Esophagus squamous epithelium (tissue), 5 donors: ENCODE results near the gene GANC. TPM values are rescaled to one million over a fixed set of nuclear protein-coding genes. Genes with fewer than 3 reads are reported as not detected.
"Not testable (repeated sequence)": the region's sequence is repeated elsewhere in the genome, so short reads cannot be mapped to it uniquely, and the experiment has no call there.

Experiments
- DNase-seq: peaks from one replicate; lab custom pipeline; 2025; lab: John Stamatoyannopoulos, UW
- H3K27ac ChIP-seq, 4 donors: fragments of 200-600 bp; sonication (generic); one replicate each; pipeline ENCODE4 v1.5.1; 2016 to 2019; ENCODE audit warnings: mild to moderate bottlenecking in 1 of 4
- H3K27me3 ChIP-seq, 4 donors: fragments of 200-600 bp; sonication (generic); 1 replicate in 3 of 4; 2 replicates in 1 of 4; pipeline versions ENCODE4 v1.5.1 to v1.6.0; 2017 to 2021; ENCODE audit warnings: antibody characterized with exemption in 1 of 4
- H3K36me3 ChIP-seq, 3 donors: fragments of 200-600 bp; sonication (generic); one replicate each; pipeline ENCODE4 v1.5.1; 2016 to 2019
- H3K4me1 ChIP-seq, 3 donors: fragments of 200-600 bp; sonication (generic); one replicate each; pipeline ENCODE4 v1.5.1; 2017 to 2019
- H3K4me3 ChIP-seq, 4 donors: fragments of 200-600 bp; sonication (generic); 1 replicate in 3 of 4; 2 replicates in 1 of 4; pipeline ENCODE4 v1.5.1; 2016 to 2019; ENCODE audit warnings: mild to moderate bottlenecking in 2 of 4, moderate library complexity in 1 of 4
- H3K9me3 ChIP-seq, 3 donors: fragments of 200-600 bp; sonication (generic); one replicate each; pipeline ENCODE4 v1.5.1; 2016 to 2019
- CTCF ChIP-seq, 6 experiments: fragments of 450-650 bp in 4 of 6; fragments of 200-600 bp in 2 of 6; sonication (generic) in 2 of 6; IDR thresholded peaks; one replicate each; pipeline ENCODE4 v1.5.1; 2016 to 2019; ENCODE audit warnings: antibody characterized with exemption in 6 of 6, mild to moderate bottlenecking in 4 of 6, moderate library complexity in 4 of 6
- POLR2A ChIP-seq, 4 donors: fragments of 450-650 bp; IDR thresholded peaks; one replicate each; pipeline ENCODE4 v1.6.1; 2017; ENCODE audit warnings: antibody characterized with exemption in 4 of 4, mild to moderate bottlenecking in 4 of 4, moderate library complexity in 3 of 4
- WGBS, 2 donors: methylation state at CpG; one replicate each; pipeline ENCODE4 v1.1.5; 2018; 5-methylcytosine and 5-hydroxymethylcytosine counted together
- intact Hi-C: fragments of 100-400 bp; cut with DNase I; formaldehyde crosslinking; loops from one replicate; pipeline ENCODE4 v1.15.0; 2022
- total RNA-seq, 4 donors: library from RNA; depleted of rRNA; stranded (reverse); fragments of >200 nt; gene quantifications; one replicate each; pipeline ENCODE4 v1.1.0, GENCODE V29; 2016
- donor health status: DM: yes; HTN: yes; CAD: no.

Gene GANC
- total RNA-seq, 4 donors from 2014 or later: 15.0 to 29.1 (median 21.9) TPM

DNA sequence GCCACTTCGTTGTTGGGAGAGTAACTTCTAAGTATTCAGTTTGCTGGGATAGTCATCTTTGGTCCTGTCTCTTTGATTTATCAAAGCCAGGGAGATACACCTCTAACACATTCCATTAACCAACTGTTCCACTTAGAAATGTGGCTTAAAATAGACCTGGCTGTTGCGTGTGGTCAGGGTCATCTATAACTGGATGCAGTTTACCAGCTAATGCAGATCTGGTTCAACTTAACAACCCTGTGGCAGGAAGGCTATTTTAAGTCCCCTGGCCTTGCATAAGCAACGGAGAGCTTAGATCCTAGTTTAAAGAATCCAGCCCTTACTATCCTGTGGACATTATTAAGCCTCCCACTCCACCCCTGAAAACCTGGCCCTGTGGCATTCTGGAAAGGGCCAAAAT, 58.2 kb downstream of the GANC start:
- H3K36me3 ChIP-seq: peaks cover 0 to 82% (median 0%) of the 10 kb centered on the region in 3 donors
- H3K27me3 ChIP-seq: no peaks in the 10 kb centered on the region
- no peak overlapping the region for H3K4me3 ChIP-seq
- TF ChIP-seq CTCF (IDR thresholded peaks at IDR 0.05): no peak
- TF ChIP-seq POLR2A (IDR thresholded peaks at IDR 0.05): no peak
- intact Hi-C loops: no loop called here
- WGBS, 2 donors: 86 to 95% methylated on average over 3 of the region's 3 CpGs
- H3K27ac ChIP-seq: no peak overlapping the region
- no peaks in the 10 kb centered on the region for H3K4me1 ChIP-seq
- H3K9me3 ChIP-seq: peaks cover 0 to 22% (median 8%) of the 10 kb centered on the region in 3 donors
- no peak for DNase-seq

GRCh38 chr15:42332331-42332730, 59.3 kb downstream of the GANC start:
- Histone ChIP-seq H3K27me3 (no peaks in the 10 kb centered on the region), H3K36me3 (peaks cover 0 to 71% (median 0%) of the 10 kb centered on the region in 3 donors), H3K4me1 (no peaks in the 10 kb centered on the region), H3K4me3 (no peak overlapping the region), H3K9me3 (peaks cover 0 to 22% (median 8%) of the 10 kb centered on the region in 3 donors), H3K27ac (no peak overlapping the region)
- no peak for TF ChIP-seq CTCF (IDR thresholded peaks at IDR 0.05)
- no peak for TF ChIP-seq POLR2A (IDR thresholded peaks at IDR 0.05)
- 86 to 98% methylated on average over 4 of the region's 4 CpGs for WGBS, 2 donors
- intact Hi-C loops: no loop called here
- DNase-seq: no peak

GRCh38 chr15:42335074-42335473, 62.1 kb downstream of the GANC start:
- intact Hi-C loops: no loop called here
- 92 to 100% methylated on average over 2 of the region's 2 CpGs for WGBS, 2 donors
- no peaks in the 10 kb centered on the region for H3K27me3 ChIP-seq
- H3K4me3 ChIP-seq: no peak overlapping the region
- no peak overlapping the region for H3K27ac ChIP-seq
- peaks cover 0 to 22% (median 8%) of the 10 kb centered on the region in 3 donors for H3K9me3 ChIP-seq
- H3K4me1 ChIP-seq: no peaks in the 10 kb centered on the region
- TF ChIP-seq POLR2A (IDR thresholded peaks at IDR 0.05) (no peak), CTCF (IDR thresholded peaks at IDR 0.05) (no peak)
- peaks cover 0 to 52% (median 0%) of the 10 kb centered on the region in 3 donors for H3K36me3 ChIP-seq
- no peak for DNase-seq

- intact Hi-C loops, DNase-seq, H3K4me3 ChIP-seq, H3K4me1 ChIP-seq, H3K27ac ChIP-seq, H3K27me3 ChIP-seq: not testable (repeated sequence)
- H3K36me3 ChIP-seq: peaks cover 0 to 46% (median 0%) of the 10 kb centered on the region in 3 donors
- peaks cover 0 to 22% (median 8%) of the 10 kb centered on the region in 3 donors for H3K9me3 ChIP-seq
- 90% methylated on average over 1 of the region's 1 CpG for WGBS, 2 donors
Observed at GRCh38 chr15:42336650-42337049, 63.6 kb downstream of the GANC start.

DNA sequence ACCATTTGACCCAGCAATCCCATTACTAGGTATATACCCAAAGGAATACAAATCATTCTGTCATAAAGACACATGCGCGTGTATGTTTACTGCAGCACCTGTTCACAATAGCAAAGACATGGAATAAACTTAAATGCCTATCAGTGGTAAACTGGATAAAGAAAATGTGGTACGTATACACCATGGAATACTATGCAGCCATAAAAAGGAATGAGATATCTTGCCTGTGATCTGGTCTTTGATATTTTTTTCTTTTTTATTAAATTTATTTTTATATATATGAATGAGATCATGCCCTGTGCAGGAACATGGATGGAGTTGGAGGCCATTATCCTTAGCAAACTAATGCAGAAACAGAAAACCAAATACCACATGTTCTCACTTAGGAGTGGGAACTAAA, 64.1 kb downstream of the GANC start:
- Histone ChIP-seq H3K9me3 (peaks cover 0 to 22% (median 8%) of the 10 kb centered on the region in 3 donors), H3K36me3 (peaks cover 0 to 47% (median 0%) of the 10 kb centered on the region in 3 donors)
- H3K4me3 ChIP-seq, DNase-seq, H3K27ac ChIP-seq, H3K4me1 ChIP-seq, H3K27me3 ChIP-seq, intact Hi-C loops: not testable (repeated sequence)
- WGBS, 2 donors: 97% methylated on average over 3 of the region's 3 CpGs

DNA sequence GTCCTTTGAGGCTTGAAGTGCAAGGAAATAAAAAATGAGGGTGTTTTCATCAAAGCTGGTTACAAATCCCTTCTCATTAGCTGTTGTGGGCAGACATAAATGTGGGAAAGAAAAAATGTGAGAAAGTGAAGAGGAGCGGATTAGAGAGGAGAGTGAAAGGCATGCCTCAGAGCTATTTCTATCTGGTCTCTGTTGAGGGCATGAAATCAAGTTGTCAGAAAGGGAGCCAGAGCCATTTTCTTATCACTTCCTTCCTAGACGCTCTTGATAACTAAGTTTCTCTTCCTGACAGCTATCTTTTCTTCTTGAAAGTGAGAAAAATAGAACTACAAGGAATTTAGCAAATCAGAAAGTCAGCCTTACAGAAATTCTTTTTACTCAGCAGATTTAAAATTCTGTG, 65.5 kb downstream of the GANC start:
- intact Hi-C loops: no loop called here
- TF ChIP-seq CTCF (IDR thresholded peaks at IDR 0.05) (no peak), POLR2A (IDR thresholded peaks at IDR 0.05) (no peak)
- DNase-seq: no peak
- peaks cover 0 to 22% (median 8%) of the 10 kb centered on the region in 3 donors for H3K9me3 ChIP-seq
- 75 to 76% methylated on average over 2 of the region's 2 CpGs for WGBS, 2 donors
- no peaks in the 10 kb centered on the region for H3K27me3 ChIP-seq
- H3K27ac ChIP-seq: no peak overlapping the region
- H3K4me1 ChIP-seq: no peaks in the 10 kb centered on the region
- no peak overlapping the region for H3K4me3 ChIP-seq
- H3K36me3 ChIP-seq: peaks cover 0 to 54% (median 0%) of the 10 kb centered on the region in 3 donors
